DOHH2 (cell line): ENCODE measurements around the gene NFKBIE.

Experiments
- H3F3A ChIP-seq: fragments of 200-600 bp; sonication (generic), shearing (Covaris generic); 2 replicates; pipeline ENCODE4 v1.6.0; 2016; ENCODE audit warnings: antibody characterized with exemption, mild to moderate bottlenecking; ENCODE audit not compliant: control insufficient read depth, insufficient read depth
- H3K27ac ChIP-seq: fragments of 200-600 bp; sonication (generic); 2 replicates; pipeline ENCODE4 v1.5.1; 2014; ENCODE audit warnings: low read depth, mild to moderate bottlenecking, low read length, moderate library complexity
- H3K27me3 ChIP-seq: fragments of 200-600 bp; sonication (generic); 2 replicates; pipeline ENCODE4 v1.6.1; 2014; ENCODE audit warnings: mild to moderate bottlenecking, low read length, mixed read lengths; ENCODE audit not compliant: control insufficient read depth
- H3K36me3 ChIP-seq: fragments of 200-600 bp; sonication (generic); 2 replicates; pipeline ENCODE4 v1.6.1; 2014; ENCODE audit warnings: mild to moderate bottlenecking, low read length, moderate library complexity, mixed read lengths; ENCODE audit not compliant: control insufficient read depth
- H3K4me1 ChIP-seq: fragments of 200-600 bp; sonication (generic); 2 replicates; pipeline ENCODE4 v1.6.1; 2014; ENCODE audit warnings: mild to moderate bottlenecking, low read length, mixed read lengths; ENCODE audit not compliant: control insufficient read depth
- H3K4me2 ChIP-seq: fragments of 200-600 bp; sonication (generic); 2 replicates; pipeline ENCODE4 v1.6.0; 2014; ENCODE audit warnings: mild to moderate bottlenecking, low read length, moderate library complexity
- H3K4me3 ChIP-seq: fragments of 200-600 bp; sonication (generic); 2 replicates; pipeline ENCODE4 v1.5.1; 2014; ENCODE audit warnings: mild to moderate bottlenecking, low read length, mixed read lengths
- H3K79me2 ChIP-seq: fragments of 200-600 bp; sonication (generic); 2 replicates; pipeline ENCODE4 v1.6.1; 2014; ENCODE audit warnings: mild to moderate bottlenecking, low read length, mixed read lengths; ENCODE audit not compliant: control insufficient read depth
- H3K9me2 ChIP-seq: fragments of 200-600 bp; sonication (generic); replicated peaks from 2 replicates; pipeline ENCODE4 v1.6.1; 2014; ENCODE audit warnings: mild to moderate bottlenecking, low read length, mixed read lengths; ENCODE audit not compliant: control insufficient read depth
- H3K9me3 ChIP-seq: fragments of 200-600 bp; sonication (generic); 2 replicates; pipeline ENCODE4 v1.6.1; 2014; ENCODE audit warnings: antibody characterized with exemption, low read length, mixed read lengths; ENCODE audit not compliant: control insufficient read depth, insufficient read depth
- H4K20me1 ChIP-seq: fragments of 200-600 bp; sonication (generic); 2 replicates; pipeline ENCODE4 v1.6.0; 2014; ENCODE audit warnings: low read depth, mild to moderate bottlenecking, antibody characterized with exemption, low read length, moderate library complexity; ENCODE audit not compliant: control insufficient read depth, insufficient read depth
- CTCF ChIP-seq: fragments of 200-600 bp; sonication (generic); IDR thresholded peaks from one replicate; pipeline ENCODE4 v1.5.1; 2014; ENCODE audit warnings: antibody characterized with exemption, mild to moderate bottlenecking, low read depth, low read length; ENCODE audit not compliant: poor library complexity, severe bottlenecking
- EZH2phosphoT487 ChIP-seq: fragments of 200-600 bp; sonication (generic); IDR thresholded peaks from 2 replicates; pipeline ENCODE4 v1.6.1; 2017; ENCODE audit warnings: borderline replicate concordance, mild to moderate bottlenecking, antibody characterized with exemption, low read length, moderate library complexity, mixed read lengths

Gene NFKBIE

GRCh38 chr6:44278774-44279697, 13.7 kb upstream of the NFKBIE start:
- Histone ChIP-seq H3K27me3 (peaks cover 21% of the 10 kb centered on the region), H4K20me1 (no peaks in the 10 kb centered on the region), H3K4me1 (no peaks in the 10 kb centered on the region), H3K9me3 (no peaks in the 10 kb centered on the region), H3F3A (no peaks in the 10 kb centered on the region), H3K36me3 (no peaks in the 10 kb centered on the region), H3K4me2 (no peak overlapping the region), H3K79me2 (no peaks in the 10 kb centered on the region), H3K4me3 (no peak overlapping the region), H3K27ac (no peak overlapping the region), H3K9me2 (no peaks in the 10 kb centered on the region)
- no peak for TF ChIP-seq EZH2phosphoT487
- no peak for TF ChIP-seq CTCF

- no peak overlapping the region for H3K27ac ChIP-seq
- no peaks in the 10 kb centered on the region for H3K9me3 ChIP-seq
- H3K4me2 ChIP-seq: no peak overlapping the region
- H3K4me1 ChIP-seq: no peaks in the 10 kb centered on the region
- no peaks in the 10 kb centered on the region for H3K36me3 ChIP-seq
- no peak overlapping the region for H3K4me3 ChIP-seq
- H3K79me2 ChIP-seq: no peaks in the 10 kb centered on the region
- peaks cover 26% of the 10 kb centered on the region for H3K27me3 ChIP-seq
- no peaks in the 10 kb centered on the region for H3F3A ChIP-seq
- H4K20me1 ChIP-seq: no peaks in the 10 kb centered on the region
- no peaks in the 10 kb centered on the region for H3K9me2 ChIP-seq
- TF ChIP-seq CTCF (no peak), EZH2phosphoT487 (no peak)
Observed at GRCh38 chr6:44278315-44278714, 13.0 kb upstream of the NFKBIE start.

- no peaks in the 10 kb centered on the region for H3F3A ChIP-seq
- H3K4me1 ChIP-seq: no peaks in the 10 kb centered on the region
- H3K9me3 ChIP-seq: no peaks in the 10 kb centered on the region
- no peak overlapping the region for H3K4me3 ChIP-seq
- no peaks in the 10 kb centered on the region for H3K9me2 ChIP-seq
- H3K79me2 ChIP-seq: no peaks in the 10 kb centered on the region
- peaks cover 31% of the 10 kb centered on the region for H3K27me3 ChIP-seq
- TF ChIP-seq EZH2phosphoT487: no peak
- TF ChIP-seq CTCF: no peak
- H3K36me3 ChIP-seq: no peaks in the 10 kb centered on the region
- no peak overlapping the region for H3K4me2 ChIP-seq
- no peak overlapping the region for H3K27ac ChIP-seq
- H4K20me1 ChIP-seq: no peaks in the 10 kb centered on the region
Observed at GRCh38 chr6:44277763-44278162, 12.4 kb upstream of the NFKBIE start.
